ENCODE measurements around the gene LCE7A.

GRCh38 chr1:152860129-152860528, 333 bp downstream of the LCE7A start:
- TF ChIP-seq CTCF (IDR thresholded peaks at IDR 0.05; ENCODE audit: insufficient read depth, low read depth, low read length) (no peak), EZH2 (IDR thresholded peaks at IDR 0.05; ENCODE audit: insufficient read depth, low read length) (no peak)
